GM23338 (cell line): Measurements from ENCODE around the gene MMP25. TPM values are rescaled to one million over a fixed set of nuclear protein-coding genes. Genes with fewer than 3 reads are reported as not detected.
"Not testable (repeated sequence)": the region's sequence is repeated elsewhere in the genome, so short reads cannot be mapped to it uniquely, and the experiment has no call there.

Source experiments
- ATAC-seq: fragments of 200-7000 bp; cut with Tn5 transposase; 3 replicates; pipeline ENCODE4 v1.9.1; 2020
- DNase-seq: peaks from one replicate; pipeline ENCODE4 v3.0.0-alpha.2; 2015; ENCODE audit warnings: low spot score
- H2AFZ ChIP-seq: fragments of 200-600 bp; sonication (generic); 2 replicates; pipeline ENCODE4 v1.8.0; 2016; ENCODE audit warnings: antibody characterized with exemption, mild to moderate bottlenecking, moderate library complexity
- H3F3A ChIP-seq: fragments of 200-600 bp; sonication (generic); replicated peaks from 2 replicates; pipeline ENCODE4 v1.8.0; 2017; ENCODE audit warnings: antibody characterized with exemption, mixed run types, low read depth
- H3K27ac ChIP-seq: fragments of 200-600 bp; sonication (generic); 2 replicates; pipeline ENCODE4 v1.6.1; 2016; ENCODE audit warnings: low read depth
- H3K27me3 ChIP-seq: fragments of 200-600 bp; sonication (generic); 2 replicates; pipeline ENCODE4 v1.8.0; 2016; ENCODE audit warnings: mild to moderate bottlenecking, mixed run types, moderate library complexity; ENCODE audit not compliant: insufficient read depth
- H3K36me3 ChIP-seq: fragments of 200-600 bp; sonication (generic); 2 replicates; pipeline ENCODE4 v1.8.0; 2016; ENCODE audit warnings: mild to moderate bottlenecking; ENCODE audit not compliant: insufficient read depth
- H3K4me1 ChIP-seq: fragments of 200-600 bp; sonication (generic); 2 replicates; pipeline ENCODE4 v1.8.0; 2016; ENCODE audit warnings: mild to moderate bottlenecking, moderate library complexity; ENCODE audit not compliant: insufficient read depth
- H3K4me2 ChIP-seq: fragments of 200-600 bp; sonication (generic); 2 replicates; pipeline ENCODE4 v1.7.1; 2017; ENCODE audit warnings: mixed run types
- H3K4me3 ChIP-seq: fragments of 200-600 bp; sonication (generic); 2 replicates; pipeline ENCODE4 v1.6.1; 2016; ENCODE audit warnings: mixed run types
- H3K79me2 ChIP-seq: fragments of 200-600 bp; sonication (generic); replicated peaks from 2 replicates; pipeline ENCODE4 v1.8.0; 2017; ENCODE audit warnings: mild to moderate bottlenecking; ENCODE audit not compliant: insufficient read depth
- H3K9me2 ChIP-seq: fragments of 200-600 bp; sonication (generic); 2 replicates; pipeline ENCODE4 v1.8.0; 2017; ENCODE audit not compliant: insufficient read depth
- H4K20me1 ChIP-seq: fragments of 200-600 bp; sonication (generic); replicated peaks from 2 replicates; pipeline ENCODE4 v1.8.0; 2017; ENCODE audit warnings: mild to moderate bottlenecking; ENCODE audit not compliant: insufficient read depth
- H3K27ac Mint-ChIP-seq: 2 replicates; pipeline ENCODE4 v1.8.0; 2020; ENCODE audit warnings: inconsistent platforms, mild to moderate bottlenecking, moderate library complexity, mixed read lengths
- H3K27me3 Mint-ChIP-seq: 3 replicates; pipeline ENCODE4 v1.8.0; 2022; ENCODE audit warnings: low read depth, mild to moderate bottlenecking, moderate library complexity, mixed read lengths, inconsistent platforms; ENCODE audit not compliant: insufficient read depth, poor library complexity
- H3K36me3 Mint-ChIP-seq: 3 replicates; pipeline ENCODE4 v1.8.0; 2021; ENCODE audit warnings: low read depth, mild to moderate bottlenecking, inconsistent platforms, moderate library complexity, mixed read lengths
- H3K4me1 Mint-ChIP-seq: 3 replicates; pipeline ENCODE4 v1.8.0; 2020; ENCODE audit warnings: mild to moderate bottlenecking, inconsistent platforms, mixed read lengths
- H3K4me3 Mint-ChIP-seq: 3 replicates; pipeline ENCODE4 v1.8.0; 2021; ENCODE audit warnings: moderate library complexity, mild to moderate bottlenecking, inconsistent platforms, mixed read lengths
- H3K9me3 Mint-ChIP-seq: 3 replicates; pipeline ENCODE4 v1.8.0; 2020; ENCODE audit warnings: moderate library complexity, mild to moderate bottlenecking, inconsistent platforms, mixed read lengths
- CTCF ChIP-seq, 2 experiments: fragments of 200-600 bp in 1 of 2; sonication (generic) in 1 of 2; conservative IDR thresholded peaks; 2 replicates each; pipeline versions ENCODE4 v1.5.1 to v1.6.1; 2016 to 2017; ENCODE audit warnings: antibody characterized with exemption in 2 of 2, low read depth in 2 of 2, mild to moderate bottlenecking in 2 of 2, moderate library complexity in 1 of 2
- POLR2AphosphoS5 ChIP-seq: IDR thresholded peaks from 2 replicates; pipeline ENCODE4 v1.6.1; 2016; ENCODE audit warnings: antibody characterized with exemption, low read depth
- ZNF114 ChIP-seq: fragments of 250-450 bp; sonication (Bioruptor Pico); IDR thresholded peaks from 2 replicates; pipeline ENCODE4 v1.5.0; 2020; ENCODE audit warnings: mild to moderate bottlenecking, moderate library complexity
- ZNF462 ChIP-seq: fragments of 250-450 bp; sonication (Bioruptor Pico); IDR thresholded peaks from 2 replicates; pipeline ENCODE4 v1.5.0; 2020; ENCODE audit warnings: mild to moderate bottlenecking, moderate library complexity
- polyA plus RNA-seq: library from polyadenylated mRNA; unstranded; fragments of >200 nt; fragmentation: Nextera tagmentation; extraction: Ambion mirVana; gene quantifications from 2 replicates; pipeline ENCODE4 v1.2.1, GENCODE V29; 2016
- total RNA-seq: library from RNA; depleted of rRNA; stranded (reverse); fragments of >200 nt; shearing (Covaris generic); gene quantifications from 2 replicates; pipeline ENCODE4 v1.2.3, GENCODE V29; 2014

Gene MMP25
- total and polyA plus RNA-seq, 2 experiments from 2014 or later, result 7.7 to 15.9 TPM

- DNase-seq (peak; percentile 53), ATAC-seq (peak; percentile 71)
- peaks cover 18% of the 10 kb centered on the region for H3K27me3 Mint-ChIP-seq
- not testable (repeated sequence) for H3K79me2 ChIP-seq, H3K9me3 Mint-ChIP-seq, H3K27ac Mint-ChIP-seq, H3K36me3 ChIP-seq, H3F3A ChIP-seq, H3K4me3 ChIP-seq, H3K4me2 ChIP-seq, H4K20me1 ChIP-seq, H3K4me3 Mint-ChIP-seq, H3K27ac ChIP-seq, H3K27me3 ChIP-seq, H3K4me1 ChIP-seq, H3K9me2 ChIP-seq, H2AFZ ChIP-seq
- H3K36me3 Mint-ChIP-seq, result peaks cover 10% of the 10 kb centered on the region
- peaks cover 33% of the 10 kb centered on the region for H3K4me1 Mint-ChIP-seq
- peak in 1 of 2 experiments; percentile 60; a peak in 2 of 4 replicates for TF ChIP-seq CTCF (conservative IDR thresholded peaks at IDR 0.05; ENCODE audit: low read depth in 2 of 2)
Observed at GRCh38 chr16:3072576-3073263, 26.4 kb downstream of the MMP25 start.

- Mint-ChIP-seq H3K9me3 (no peaks in the 10 kb centered on the region; the same call in 1 of the 3 replicates), H3K27me3 (peaks cover 15% of the 10 kb centered on the region), H3K27ac (no peak overlapping the region), H3K4me1 (peaks cover 36% of the 10 kb centered on the region), H3K4me3 (no peak overlapping the region), H3K36me3 (peaks cover 17% of the 10 kb centered on the region)
- DNase-seq (no peak), ATAC-seq (no peak)
- Histone ChIP-seq H3K27me3 (no peaks in the 10 kb centered on the region), H4K20me1 (no peaks in the 10 kb centered on the region), H3F3A (no peaks in the 10 kb centered on the region), H3K4me2 (no peak overlapping the region), H3K4me3 (no peak overlapping the region), H3K79me2 (no peaks in the 10 kb centered on the region), H3K9me2 (no peaks in the 10 kb centered on the region), H2AFZ (no peak overlapping the region), H3K27ac (no peak overlapping the region), H3K36me3 (no peaks in the 10 kb centered on the region), H3K4me1 (0 out of 2 replicates have a peak, but pooled peaks cover under 1% of the 10 kb centered on the region)
- TF ChIP-seq ZNF462 (CRISPR knock-in tag) (no peak), ZNF114 (CRISPR knock-in tag) (no peak), POLR2AphosphoS5 (no peak)
Observed at GRCh38 chr16:3073448-3073847, 27.1 kb downstream of the MMP25 start.
